SK-N-MC (cell line): ENCODE measurements around the gene MADCAM1.

Experiments used
- EZH2 ChIP-seq: fragments of 200-600 bp; sonication (generic); IDR thresholded peaks from one replicate; pipeline ENCODE4 v1.6.1; 2017; ENCODE audit warnings: antibody characterized with exemption
- POLR2AphosphoS5 ChIP-seq: IDR thresholded peaks from 2 replicates; pipeline ENCODE4 v1.6.1; 2012; ENCODE audit warnings: mild to moderate bottlenecking, low read depth, low read length, borderline replicate concordance

GRCh38 chr19:525857-526419 is 29.7 kb downstream of the MADCAM1 start:
- TF ChIP-seq POLR2AphosphoS5 (no peak), EZH2 (no peak)
